GM10248 (cell line): Measurements from ENCODE around the gene SHC2.

Source experiments
- CTCF ChIA-PET: fragments of 300-600 bp; sonication (Branson Sonifier 250); formaldehyde crosslinking; extraction: SDS; loops from one replicate; lab custom pipeline; 2021; ENCODE audit warnings: antibody characterized with exemption; lab: Yijun Ruan, JAX
- POLR2A ChIA-PET: fragments of 350-650 bp; sonication (Branson Sonifier 250); formaldehyde crosslinking; extraction: SDS; loops from one replicate; lab custom pipeline; 2020; ENCODE audit warnings: antibody characterized with exemption; lab: Yijun Ruan, JAX
- DNase-seq: peaks from one replicate; pipeline ENCODE4 v3.0.0; 2012; ENCODE audit errors: extremely low spot score
- TF ChIP-seq, protein P1 (sequence below): IDR thresholded peaks from 2 replicates; pipeline ENCODE4 v1.5.1; 2012; ENCODE audit warnings: mild to moderate bottlenecking, low read depth; ENCODE audit errors: extremely low read depth, missing control alignments, control extremely low read depth

The SHC2 gene

DNA sequence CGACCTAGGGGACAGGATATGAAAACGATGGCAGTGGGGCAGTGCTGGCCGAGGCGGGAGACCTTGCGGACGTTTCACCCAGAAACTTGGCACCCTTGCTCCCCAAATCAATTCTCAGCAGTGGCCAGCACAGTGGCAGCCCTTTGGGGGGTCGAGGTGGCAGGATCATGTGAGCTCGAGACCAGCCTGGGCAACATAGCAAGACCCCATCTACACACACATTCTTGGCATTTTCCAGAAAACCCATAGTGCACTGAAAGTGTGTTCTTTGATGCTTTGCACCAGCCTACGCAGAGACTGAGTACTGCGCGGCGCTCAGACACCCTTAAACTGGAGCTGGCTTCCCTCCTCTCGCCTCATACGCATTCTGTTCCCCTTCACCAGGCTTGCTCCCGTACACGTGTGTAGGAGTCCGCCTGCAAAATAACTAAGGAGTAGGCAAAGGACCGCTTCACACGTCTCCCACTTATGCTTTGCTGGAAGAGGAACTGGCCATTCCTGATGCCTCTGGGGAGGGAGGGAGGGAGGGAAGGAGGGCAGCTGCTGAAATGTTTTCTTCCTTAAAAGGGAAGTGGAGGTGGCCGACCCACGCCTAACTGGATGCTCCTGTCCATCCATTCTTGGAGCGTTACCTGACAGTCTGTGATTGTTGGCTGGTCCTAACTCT, 92.7 kb downstream of the SHC2 start:
- TF ChIP-seq, protein P1, sequence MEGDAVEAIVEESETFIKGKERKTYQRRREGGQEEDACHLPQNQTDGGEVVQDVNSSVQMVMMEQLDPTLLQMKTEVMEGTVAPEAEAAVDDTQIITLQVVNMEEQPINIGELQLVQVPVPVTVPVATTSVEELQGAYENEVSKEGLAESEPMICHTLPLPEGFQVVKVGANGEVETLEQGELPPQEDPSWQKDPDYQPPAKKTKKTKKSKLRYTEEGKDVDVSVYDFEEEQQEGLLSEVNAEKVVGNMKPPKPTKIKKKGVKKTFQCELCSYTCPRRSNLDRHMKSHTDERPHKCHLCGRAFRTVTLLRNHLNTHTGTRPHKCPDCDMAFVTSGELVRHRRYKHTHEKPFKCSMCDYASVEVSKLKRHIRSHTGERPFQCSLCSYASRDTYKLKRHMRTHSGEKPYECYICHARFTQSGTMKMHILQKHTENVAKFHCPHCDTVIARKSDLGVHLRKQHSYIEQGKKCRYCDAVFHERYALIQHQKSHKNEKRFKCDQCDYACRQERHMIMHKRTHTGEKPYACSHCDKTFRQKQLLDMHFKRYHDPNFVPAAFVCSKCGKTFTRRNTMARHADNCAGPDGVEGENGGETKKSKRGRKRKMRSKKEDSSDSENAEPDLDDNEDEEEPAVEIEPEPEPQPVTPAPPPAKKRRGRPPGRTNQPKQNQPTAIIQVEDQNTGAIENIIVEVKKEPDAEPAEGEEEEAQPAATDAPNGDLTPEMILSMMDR, result no peak
- no peak for DNase-seq
- POLR2A ChIA-PET, result no interaction called here
- CTCF ChIA-PET, result no interaction called here

DNA sequence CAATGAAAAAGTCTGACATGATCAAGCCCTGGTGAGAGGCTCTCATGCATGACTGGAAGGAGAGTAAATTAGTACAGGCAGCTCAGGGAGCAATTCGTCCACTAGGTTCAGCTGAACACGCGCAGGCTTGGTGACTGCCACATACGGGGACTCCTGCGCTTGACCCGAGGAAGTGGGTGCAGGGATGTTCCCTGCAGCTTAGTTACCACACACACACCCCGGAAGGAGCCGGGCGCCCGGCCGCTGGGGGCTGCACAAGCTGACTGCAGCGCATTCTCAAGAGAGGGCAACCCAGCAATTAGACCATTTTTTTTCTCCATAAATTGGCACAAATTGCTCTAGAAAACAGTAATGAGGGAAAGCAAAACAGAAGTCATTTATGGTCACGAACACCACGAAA, 93.3 kb downstream of the SHC2 start:
- ChIA-PET POLR2A (no interaction called here), CTCF (no interaction called here)
- DNase-seq, result no peak
- TF ChIP-seq, protein P1, result no peak

GRCh38 chr19:366951-367350, 93.9 kb downstream of the SHC2 start:
- ChIA-PET POLR2A (no interaction called here), CTCF (no interaction called here)
- DNase-seq, result no peak
- TF ChIP-seq, protein P1, result no peak
